Memory B cell (primary cell): ENCODE results near the gene SLC9A9.
"Not testable (repeated sequence)": the region's sequence is repeated elsewhere in the genome, so short reads cannot be mapped to it uniquely, and the experiment has no call there.

ENCODE experiments used
- ATAC-seq: fragments of 150-1000 bp; cut with Tn5 transposase; 2 replicates; pipeline ENCODE4 v1.10.0; 2021; ENCODE audit warnings: low read depth, mild to moderate bottlenecking, moderate library complexity
- DNase-seq, 2 donors: peaks; one replicate each; pipeline ENCODE4 v3.0.0; 2022; ENCODE audit warnings: low spot score in 2 of 2
- H3K27ac Mint-ChIP-seq: one replicate; pipeline ENCODE4 v1.8.0; 2022; ENCODE audit warnings: mild to moderate bottlenecking, moderate library complexity, mixed read lengths
- H3K27me3 Mint-ChIP-seq: one replicate; pipeline ENCODE4 v1.8.0; 2022; ENCODE audit warnings: mixed read lengths
- H3K36me3 Mint-ChIP-seq: one replicate; pipeline ENCODE4 v1.8.0; 2022; ENCODE audit warnings: mild to moderate bottlenecking, mixed read lengths
- H3K4me1 Mint-ChIP-seq: one replicate; pipeline ENCODE4 v1.8.0; 2022; ENCODE audit warnings: mixed read lengths
- H3K4me3 Mint-ChIP-seq: one replicate; pipeline ENCODE4 v1.8.0; 2022; ENCODE audit warnings: mild to moderate bottlenecking, moderate library complexity, mixed read lengths
- H3K9me3 Mint-ChIP-seq: one replicate; pipeline ENCODE4 v1.8.0; 2022; ENCODE audit warnings: mixed read lengths

The SLC9A9 gene

DNA sequence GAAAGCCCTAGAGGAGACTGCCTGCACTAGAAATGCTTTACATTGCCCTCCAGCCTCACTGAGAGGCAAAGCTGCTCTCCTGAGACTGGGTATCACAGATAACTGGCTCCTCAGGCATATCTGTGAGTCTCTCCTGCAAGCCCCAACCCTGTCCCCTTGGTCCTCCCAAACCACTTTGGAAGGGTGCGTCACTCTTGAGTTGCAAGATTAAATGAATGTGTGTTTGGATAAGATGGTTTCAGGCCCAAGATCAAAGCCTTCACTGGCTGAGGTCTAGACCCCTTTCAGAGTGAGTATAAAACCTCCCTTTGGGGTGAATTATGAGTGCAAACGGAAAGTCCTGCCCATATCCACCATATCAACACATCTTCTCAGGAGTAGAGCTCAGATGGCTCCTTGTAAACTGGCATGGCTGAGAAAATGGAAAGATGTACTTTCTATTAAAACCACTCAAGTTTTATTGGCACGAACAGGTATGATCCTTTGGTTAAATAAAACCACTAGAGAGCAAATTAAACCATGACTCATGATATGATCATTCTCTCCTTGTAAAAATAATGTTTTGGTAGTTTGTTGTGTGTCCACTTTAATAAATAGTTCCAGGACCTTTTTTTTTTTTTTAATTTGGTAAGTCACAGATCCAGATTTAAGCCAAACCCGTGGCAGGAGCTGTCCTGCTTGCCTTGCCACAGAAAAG is 564.7 kb downstream of the SLC9A9 start:
- H3K36me3 Mint-ChIP-seq, result peaks cover 10% of the 10 kb centered on the region
- no peaks in the 10 kb centered on the region for H3K9me3 Mint-ChIP-seq
- no peak overlapping the region for H3K4me3 Mint-ChIP-seq
- ATAC-seq, result no peak
- no peak overlapping the region for H3K27ac Mint-ChIP-seq
- no peaks in the 10 kb centered on the region for H3K4me1 Mint-ChIP-seq
- no peak for DNase-seq
- H3K27me3 Mint-ChIP-seq, result no peaks in the 10 kb centered on the region

- Mint-ChIP-seq H3K36me3 (peaks cover 10% of the 10 kb centered on the region), H3K4me3 (no peak overlapping the region), H3K27me3 (no peaks in the 10 kb centered on the region), H3K4me1 (peaks cover 4% of the 10 kb centered on the region), H3K27ac (no peak overlapping the region), H3K9me3 (no peaks in the 10 kb centered on the region)
- DNase-seq, result no peak
- no peak for ATAC-seq
These were observed 567.3 kb downstream of the SLC9A9 start for GRCh38 chr3:143280984-143281383.

- H3K27ac Mint-ChIP-seq, ATAC-seq, H3K4me3 Mint-ChIP-seq, DNase-seq, H3K27me3 Mint-ChIP-seq, H3K9me3 Mint-ChIP-seq, H3K4me1 Mint-ChIP-seq: not testable (repeated sequence)
- H3K36me3 Mint-ChIP-seq, result peaks cover 10% of the 10 kb centered on the region
These were observed 568.7 kb downstream of the SLC9A9 start for GRCh38 chr3:143279567-143279966.

DNA sequence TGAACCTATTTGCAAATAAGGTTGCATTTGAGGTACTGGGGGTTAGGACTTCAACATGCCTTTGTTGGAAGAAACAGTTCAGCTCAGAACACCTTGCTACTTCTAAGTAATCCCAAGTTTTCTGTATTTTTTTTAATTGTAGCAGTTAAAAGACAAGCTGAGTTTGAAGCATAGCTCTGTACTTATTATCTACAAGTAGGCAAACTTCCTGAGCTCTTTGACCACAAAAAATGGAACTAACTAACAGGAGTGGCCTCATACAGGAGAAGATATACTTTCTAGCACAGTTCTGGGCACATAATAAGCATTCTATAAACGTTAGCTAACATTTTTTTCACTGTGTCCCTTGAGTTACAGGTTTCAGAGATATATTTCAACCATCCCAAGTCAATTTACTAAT is 569.5 kb downstream of the SLC9A9 start:
- H3K27me3 Mint-ChIP-seq, result no peaks in the 10 kb centered on the region
- H3K27ac Mint-ChIP-seq, result no peak overlapping the region
- DNase-seq (no peak), ATAC-seq (no peak)
- H3K36me3 Mint-ChIP-seq, result peaks cover 10% of the 10 kb centered on the region
- H3K9me3 Mint-ChIP-seq, result no peaks in the 10 kb centered on the region
- no peak overlapping the region for H3K4me3 Mint-ChIP-seq
- peaks cover 4% of the 10 kb centered on the region for H3K4me1 Mint-ChIP-seq

DNA sequence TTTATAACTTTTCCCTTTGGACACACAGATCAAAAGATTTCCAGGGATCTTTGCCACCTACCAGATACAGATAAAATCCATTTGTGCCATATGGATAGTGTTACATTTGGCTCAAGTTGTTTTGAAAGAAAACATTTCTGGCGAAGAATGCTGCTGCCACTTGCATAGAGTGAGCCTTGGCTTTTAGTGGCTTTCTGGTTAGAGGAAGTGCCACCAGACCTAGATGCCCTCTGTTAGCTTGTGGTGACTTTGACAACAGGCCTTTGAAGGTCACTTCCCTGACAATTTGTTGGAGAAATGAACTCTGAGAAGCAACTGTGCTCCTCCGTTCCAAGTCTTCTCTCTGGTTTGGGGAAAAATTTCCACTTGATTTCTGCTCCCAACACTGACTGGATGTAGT is 570.7 kb downstream of the SLC9A9 start:
- DNase-seq, result no peak
- H3K9me3 Mint-ChIP-seq, result no peaks in the 10 kb centered on the region
- ATAC-seq, result no peak
- peaks cover 4% of the 10 kb centered on the region for H3K4me1 Mint-ChIP-seq
- no peak overlapping the region for H3K27ac Mint-ChIP-seq
- no peak overlapping the region for H3K4me3 Mint-ChIP-seq
- H3K36me3 Mint-ChIP-seq, result peaks cover 7% of the 10 kb centered on the region
- H3K27me3 Mint-ChIP-seq, result no peaks in the 10 kb centered on the region

DNA sequence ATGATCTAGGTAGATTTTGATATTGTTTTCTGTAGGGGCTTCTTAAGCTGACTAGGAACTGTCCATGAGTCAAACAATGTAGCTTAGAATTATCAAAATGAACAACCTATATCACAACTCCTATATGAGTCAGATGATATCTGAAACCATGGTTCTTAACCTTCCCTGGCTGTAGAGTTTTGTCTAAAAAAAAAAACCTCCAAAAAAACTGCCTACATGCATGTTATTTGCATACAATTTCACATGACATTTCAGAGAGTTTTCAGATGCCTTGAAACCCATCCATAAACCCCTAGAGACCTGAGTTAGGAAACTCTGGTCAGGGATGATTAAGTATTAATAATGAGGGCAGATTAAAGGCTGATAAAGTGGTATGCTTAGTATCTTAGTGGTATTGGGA is 571.7 kb downstream of the SLC9A9 start:
- no peak for ATAC-seq
- Mint-ChIP-seq H3K27me3 (no peaks in the 10 kb centered on the region), H3K4me3 (no peak overlapping the region), H3K27ac (no peak overlapping the region), H3K4me1 (peaks cover 4% of the 10 kb centered on the region), H3K36me3 (peaks cover 3% of the 10 kb centered on the region), H3K9me3 (no peaks in the 10 kb centered on the region)
- no peak for DNase-seq

DNA sequence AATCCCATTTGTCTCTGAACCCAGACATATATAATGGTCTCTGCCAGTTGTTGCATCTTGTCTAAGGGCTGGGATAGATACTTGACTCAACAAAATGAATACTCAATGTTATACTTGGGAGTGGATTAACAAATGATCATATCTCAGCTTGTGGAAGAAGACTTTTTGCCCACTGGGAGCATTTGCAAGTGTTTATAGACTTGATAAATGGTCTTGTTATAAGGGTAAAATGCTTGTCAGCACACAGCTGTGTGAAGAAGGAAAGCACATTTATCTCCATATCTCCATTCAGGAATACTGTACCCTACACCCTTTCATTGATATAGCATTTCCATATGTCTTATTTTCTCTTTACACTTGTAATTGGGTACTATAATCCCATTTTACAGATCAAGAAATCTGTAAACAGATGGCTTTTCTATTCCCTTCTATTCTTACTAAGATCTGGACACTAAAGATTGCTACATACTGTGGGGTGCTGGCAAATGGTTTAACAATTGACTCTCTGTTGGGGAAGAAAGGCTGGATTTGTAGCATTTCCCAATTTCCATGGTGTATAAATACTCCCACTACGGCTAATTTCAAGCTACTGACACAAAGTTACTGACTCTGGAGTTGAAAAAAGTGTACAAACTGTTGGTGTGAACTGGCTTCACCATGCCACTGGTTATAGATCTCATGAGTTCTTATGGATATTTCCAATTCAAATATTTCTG is 574.1 kb downstream of the SLC9A9 start:
- DNase-seq (no peak), ATAC-seq (no peak)
- no peaks in the 10 kb centered on the region for H3K27me3 Mint-ChIP-seq
- no peak overlapping the region for H3K27ac Mint-ChIP-seq
- H3K36me3 Mint-ChIP-seq, result no peaks in the 10 kb centered on the region
- peaks cover 4% of the 10 kb centered on the region for H3K4me1 Mint-ChIP-seq
- no peak overlapping the region for H3K4me3 Mint-ChIP-seq
- no peaks in the 10 kb centered on the region for H3K9me3 Mint-ChIP-seq

GRCh38 chr3:143271136-143271535 is 577.1 kb downstream of the SLC9A9 start:
- ATAC-seq (no peak), DNase-seq (no peak)
- peaks cover 2% of the 10 kb centered on the region for H3K36me3 Mint-ChIP-seq
- peaks cover 2% of the 10 kb centered on the region for H3K4me1 Mint-ChIP-seq
- peak overlapping the region; percentile 43 for H3K27ac Mint-ChIP-seq
- no peaks in the 10 kb centered on the region for H3K9me3 Mint-ChIP-seq
- no peaks in the 10 kb centered on the region for H3K27me3 Mint-ChIP-seq
- H3K4me3 Mint-ChIP-seq, result no peak overlapping the region

DNA sequence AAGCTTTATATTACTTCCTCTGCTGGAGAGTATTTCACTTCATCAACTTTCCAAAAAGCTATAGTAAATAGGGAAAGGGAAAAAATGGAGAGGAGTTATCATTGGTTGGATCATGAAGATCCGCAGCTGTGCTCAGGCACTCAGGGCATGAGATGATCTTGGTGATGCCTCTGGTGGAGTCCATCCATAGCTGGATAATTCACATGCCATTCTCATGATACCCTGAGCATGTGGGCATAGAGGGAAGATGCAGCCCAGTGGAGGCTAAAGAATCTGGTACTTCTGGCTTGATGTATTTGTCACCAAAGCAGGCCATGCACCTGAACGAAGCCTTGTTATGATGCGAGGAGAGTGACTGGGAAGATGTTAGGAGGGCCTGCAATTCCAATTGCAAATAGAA is 578.5 kb downstream of the SLC9A9 start:
- Mint-ChIP-seq H3K9me3 (no peaks in the 10 kb centered on the region), H3K27me3 (no peaks in the 10 kb centered on the region), H3K27ac (no peak overlapping the region), H3K4me3 (no peak overlapping the region), H3K36me3 (peaks cover 2% of the 10 kb centered on the region), H3K4me1 (peaks cover 2% of the 10 kb centered on the region)
- no peak for ATAC-seq
- DNase-seq, result no peak

DNA sequence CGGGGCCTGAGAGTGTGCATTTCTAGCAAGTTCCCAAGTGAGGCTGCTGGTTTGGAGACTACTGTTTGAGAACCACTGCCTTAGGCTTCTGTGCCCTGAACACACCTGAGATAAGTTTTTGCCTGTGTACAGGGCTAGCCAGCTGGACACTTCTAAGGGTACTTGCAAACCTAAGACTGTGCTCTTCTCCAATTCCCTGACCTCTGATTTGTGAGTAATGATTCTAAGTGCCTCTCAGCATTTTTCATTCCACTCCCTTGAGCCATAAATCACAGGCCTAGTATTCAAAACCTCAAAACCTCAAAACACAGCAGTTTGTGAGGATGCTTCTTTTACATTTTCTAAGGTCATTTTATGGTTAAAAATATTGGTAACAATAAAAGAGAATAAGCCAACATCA is 580.3 kb downstream of the SLC9A9 start:
- H3K36me3 Mint-ChIP-seq, result peaks cover 2% of the 10 kb centered on the region

DNA sequence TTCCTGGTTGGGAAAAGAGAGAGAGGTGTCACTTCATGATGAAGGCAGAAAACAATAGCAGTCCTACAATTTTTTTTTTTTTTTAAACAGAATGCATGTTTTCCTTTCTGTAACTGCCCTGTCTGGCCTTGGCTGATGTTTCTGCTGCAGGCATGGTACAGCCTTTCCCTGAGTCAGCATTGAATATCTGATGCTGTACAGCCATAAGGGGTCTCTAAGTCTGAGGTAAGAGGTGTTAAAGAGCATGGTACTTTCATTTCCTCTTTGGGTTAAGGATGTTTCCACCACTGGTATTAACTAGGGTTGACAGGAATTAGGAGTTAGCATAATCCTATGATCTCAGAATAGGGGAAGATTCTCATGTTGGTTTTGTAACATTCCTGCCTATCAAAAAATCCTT is 581.3 kb downstream of the SLC9A9 start:
- Mint-ChIP-seq H3K27me3 (no peaks in the 10 kb centered on the region), H3K9me3 (no peaks in the 10 kb centered on the region), H3K36me3 (peaks cover 2% of the 10 kb centered on the region), H3K4me3 (no peak overlapping the region), H3K4me1 (peaks cover 2% of the 10 kb centered on the region), H3K27ac (no peak overlapping the region)
- DNase-seq, result no peak
- ATAC-seq, result peak; percentile 75

More for the DNA sequence above, 580.3 kb downstream of the SLC9A9 start:
- H3K4me3 Mint-ChIP-seq, result no peak overlapping the region
- DNase-seq (no peak), ATAC-seq (no peak)
- H3K27ac Mint-ChIP-seq, result no peak overlapping the region
- H3K27me3 Mint-ChIP-seq, result no peaks in the 10 kb centered on the region
- H3K4me1 Mint-ChIP-seq, result peaks cover 2% of the 10 kb centered on the region
- H3K9me3 Mint-ChIP-seq, result no peaks in the 10 kb centered on the region

DNA sequence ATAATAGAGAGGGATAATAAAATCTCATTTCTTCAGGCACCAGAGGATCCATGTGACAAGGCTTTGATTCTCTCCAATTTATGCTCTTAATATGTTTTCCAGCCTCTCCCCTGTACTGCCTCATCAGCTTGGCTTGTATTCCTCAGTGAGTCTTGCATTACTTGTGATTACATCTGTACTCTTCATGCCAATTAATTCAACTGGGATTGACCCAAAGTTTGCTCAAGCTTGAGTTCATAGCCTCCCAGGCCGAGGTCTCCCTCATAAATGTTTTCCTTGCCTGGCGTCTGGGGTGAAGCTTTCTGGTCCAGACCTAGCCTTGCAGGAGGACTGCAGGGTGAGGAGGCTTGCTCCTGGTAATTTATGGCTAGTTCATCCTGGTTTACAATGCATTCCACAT is 581.8 kb downstream of the SLC9A9 start:
- H3K9me3 Mint-ChIP-seq, result no peaks in the 10 kb centered on the region
- ATAC-seq (no peak), DNase-seq (no peak)
- H3K4me3 Mint-ChIP-seq, result no peak overlapping the region
- H3K27me3 Mint-ChIP-seq, result no peaks in the 10 kb centered on the region
- H3K36me3 Mint-ChIP-seq, result peaks cover 2% of the 10 kb centered on the region
- peaks cover 4% of the 10 kb centered on the region for H3K4me1 Mint-ChIP-seq
- no peak overlapping the region for H3K27ac Mint-ChIP-seq

DNA sequence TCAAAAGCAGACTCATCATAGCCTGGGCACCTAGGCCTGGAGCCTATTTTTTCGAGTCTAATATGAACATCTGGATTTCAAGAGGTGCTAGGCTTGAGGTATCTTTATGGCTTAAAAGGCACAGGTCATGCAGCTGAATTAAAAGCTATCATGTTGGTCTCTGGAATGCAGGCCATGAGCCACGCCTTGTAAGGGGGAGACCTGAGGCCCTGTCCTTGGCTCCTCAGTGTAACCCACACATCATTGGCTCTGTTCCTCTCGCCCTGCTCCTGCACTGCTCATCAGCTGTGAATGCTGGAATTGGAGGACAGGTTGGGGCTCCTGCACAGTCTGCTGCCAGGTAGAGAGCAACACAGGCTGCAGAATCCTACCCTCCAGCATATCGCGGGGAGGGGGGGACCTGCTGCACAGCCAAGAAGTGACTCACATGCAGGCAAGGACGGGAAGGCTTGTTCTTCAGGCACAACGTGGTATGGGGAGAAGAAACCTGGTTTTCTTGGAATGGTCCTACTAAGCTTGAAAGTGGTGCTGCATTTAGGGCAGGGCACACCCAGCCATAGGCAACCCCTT is 582.7 kb downstream of the SLC9A9 start:
- Mint-ChIP-seq H3K4me3 (no peak overlapping the region), H3K27me3 (no peaks in the 10 kb centered on the region), H3K9me3 (no peaks in the 10 kb centered on the region), H3K27ac (no peak overlapping the region), H3K4me1 (peaks cover 5% of the 10 kb centered on the region), H3K36me3 (peaks cover 2% of the 10 kb centered on the region)
- DNase-seq (no peak), ATAC-seq (no peak)

GRCh38 chr3:143263852-143264513 is 584.3 kb downstream of the SLC9A9 start:
- H3K27me3 Mint-ChIP-seq, result no peaks in the 10 kb centered on the region
- no peaks in the 10 kb centered on the region for H3K9me3 Mint-ChIP-seq
- no peak for ATAC-seq
- no peak overlapping the region for H3K4me3 Mint-ChIP-seq
- H3K36me3 Mint-ChIP-seq, result peaks cover 2% of the 10 kb centered on the region
- no peak for DNase-seq
- no peak overlapping the region for H3K27ac Mint-ChIP-seq
- peaks cover 5% of the 10 kb centered on the region for H3K4me1 Mint-ChIP-seq
